Astrocyte (in vitro differentiated cells and primary cell): Measurements from ENCODE around the gene PASD1.

Experiments used
- EZH2 ChIP-seq: IDR thresholded peaks from 2 replicates; pipeline ENCODE4 v1.6.1; 2012; ENCODE audit warnings: mild to moderate bottlenecking, low read length, inconsistent platforms; ENCODE audit not compliant: insufficient read depth
- TF ChIP-seq, protein P1 (sequence below): IDR thresholded peaks from 2 replicates; pipeline ENCODE4 v1.5.1; 2011; ENCODE audit warnings: low read depth, mild to moderate bottlenecking, inconsistent platforms, low read length, moderate library complexity; ENCODE audit not compliant: insufficient read depth

DNA sequence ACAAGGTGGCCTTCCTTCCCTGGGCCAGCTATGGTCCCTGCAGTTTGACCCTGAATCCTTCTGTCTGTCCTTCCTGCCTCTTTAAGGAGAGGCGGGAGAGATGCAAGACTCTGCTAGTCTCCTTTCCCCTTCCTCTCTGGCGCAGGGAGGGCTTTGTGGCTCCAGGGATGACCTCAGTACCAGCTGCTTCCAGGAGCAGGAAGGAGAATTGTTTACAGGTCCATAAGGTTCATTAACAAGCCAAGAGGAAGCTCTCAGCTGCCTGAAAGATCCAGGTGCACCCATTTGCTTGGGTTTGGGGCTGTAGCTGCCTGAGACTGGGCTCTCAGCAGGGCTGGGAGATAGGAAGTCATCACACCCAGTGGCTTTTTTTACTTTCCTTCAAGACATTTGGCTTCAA, 148.3 kb downstream of the PASD1 start:
- TF ChIP-seq, protein P1, sequence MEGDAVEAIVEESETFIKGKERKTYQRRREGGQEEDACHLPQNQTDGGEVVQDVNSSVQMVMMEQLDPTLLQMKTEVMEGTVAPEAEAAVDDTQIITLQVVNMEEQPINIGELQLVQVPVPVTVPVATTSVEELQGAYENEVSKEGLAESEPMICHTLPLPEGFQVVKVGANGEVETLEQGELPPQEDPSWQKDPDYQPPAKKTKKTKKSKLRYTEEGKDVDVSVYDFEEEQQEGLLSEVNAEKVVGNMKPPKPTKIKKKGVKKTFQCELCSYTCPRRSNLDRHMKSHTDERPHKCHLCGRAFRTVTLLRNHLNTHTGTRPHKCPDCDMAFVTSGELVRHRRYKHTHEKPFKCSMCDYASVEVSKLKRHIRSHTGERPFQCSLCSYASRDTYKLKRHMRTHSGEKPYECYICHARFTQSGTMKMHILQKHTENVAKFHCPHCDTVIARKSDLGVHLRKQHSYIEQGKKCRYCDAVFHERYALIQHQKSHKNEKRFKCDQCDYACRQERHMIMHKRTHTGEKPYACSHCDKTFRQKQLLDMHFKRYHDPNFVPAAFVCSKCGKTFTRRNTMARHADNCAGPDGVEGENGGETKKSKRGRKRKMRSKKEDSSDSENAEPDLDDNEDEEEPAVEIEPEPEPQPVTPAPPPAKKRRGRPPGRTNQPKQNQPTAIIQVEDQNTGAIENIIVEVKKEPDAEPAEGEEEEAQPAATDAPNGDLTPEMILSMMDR, result no peak
- no peak for TF ChIP-seq EZH2
